ENCODE data around the gene MMRN2.
"Not testable (repeated sequence)": the region's sequence is repeated elsewhere in the genome, so short reads cannot be mapped to it uniquely, and the experiment has no call there.

The MMRN2 gene

GRCh38 chr10:86951184-86951761 is 6.1 kb downstream of the MMRN2 start:
- DNase-seq (ENCODE audit: insufficient read length) (no peak), FAIRE-seq (no peak)
- TF ChIP-seq TAF1 (IDR thresholded peaks at IDR 0.05; ENCODE audit: borderline replicate concordance, low read depth, low read length) = no peak
- no peak for TF ChIP-seq POLR2AphosphoS5 (IDR thresholded peaks at IDR 0.05; ENCODE audit: low read depth, low read length)
- TF ChIP-seq POLR2A (IDR thresholded peaks at IDR 0.05; ENCODE audit: low read depth, low read length) = no peak

DNA sequence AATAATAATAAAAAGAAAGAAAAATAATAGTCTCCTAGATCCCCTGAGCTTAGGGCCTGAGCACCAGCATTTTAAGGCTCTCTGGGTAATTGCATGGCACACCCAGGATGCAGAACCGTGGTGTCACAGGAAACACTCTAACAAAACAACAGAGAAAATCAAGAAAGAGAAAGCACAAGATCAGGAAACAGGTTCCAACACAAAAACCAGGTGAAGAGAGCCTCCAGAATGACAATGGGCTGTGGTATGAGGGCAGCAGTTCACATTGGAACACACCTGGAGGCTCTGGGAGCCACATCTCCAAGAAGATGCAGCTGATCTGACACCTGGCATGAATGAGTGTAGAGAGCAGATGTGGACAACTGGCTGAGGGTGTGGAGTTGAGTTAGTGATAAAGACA is 7.1 kb downstream of the MMRN2 start:
- FAIRE-seq (no peak), DNase-seq (ENCODE audit: insufficient read length) (no peak)
- TF ChIP-seq TAF1 (IDR thresholded peaks at IDR 0.05; ENCODE audit: borderline replicate concordance, low read depth, low read length) = no peak
- TF ChIP-seq POLR2A (IDR thresholded peaks at IDR 0.05; ENCODE audit: low read depth, low read length) = no peak
- no peak for TF ChIP-seq POLR2AphosphoS5 (IDR thresholded peaks at IDR 0.05; ENCODE audit: low read depth, low read length)

GRCh38 chr10:86947806-86948205 is 9.6 kb downstream of the MMRN2 start:
- FAIRE-seq; DNase-seq (ENCODE audit: insufficient read length): not testable (repeated sequence)

DNA sequence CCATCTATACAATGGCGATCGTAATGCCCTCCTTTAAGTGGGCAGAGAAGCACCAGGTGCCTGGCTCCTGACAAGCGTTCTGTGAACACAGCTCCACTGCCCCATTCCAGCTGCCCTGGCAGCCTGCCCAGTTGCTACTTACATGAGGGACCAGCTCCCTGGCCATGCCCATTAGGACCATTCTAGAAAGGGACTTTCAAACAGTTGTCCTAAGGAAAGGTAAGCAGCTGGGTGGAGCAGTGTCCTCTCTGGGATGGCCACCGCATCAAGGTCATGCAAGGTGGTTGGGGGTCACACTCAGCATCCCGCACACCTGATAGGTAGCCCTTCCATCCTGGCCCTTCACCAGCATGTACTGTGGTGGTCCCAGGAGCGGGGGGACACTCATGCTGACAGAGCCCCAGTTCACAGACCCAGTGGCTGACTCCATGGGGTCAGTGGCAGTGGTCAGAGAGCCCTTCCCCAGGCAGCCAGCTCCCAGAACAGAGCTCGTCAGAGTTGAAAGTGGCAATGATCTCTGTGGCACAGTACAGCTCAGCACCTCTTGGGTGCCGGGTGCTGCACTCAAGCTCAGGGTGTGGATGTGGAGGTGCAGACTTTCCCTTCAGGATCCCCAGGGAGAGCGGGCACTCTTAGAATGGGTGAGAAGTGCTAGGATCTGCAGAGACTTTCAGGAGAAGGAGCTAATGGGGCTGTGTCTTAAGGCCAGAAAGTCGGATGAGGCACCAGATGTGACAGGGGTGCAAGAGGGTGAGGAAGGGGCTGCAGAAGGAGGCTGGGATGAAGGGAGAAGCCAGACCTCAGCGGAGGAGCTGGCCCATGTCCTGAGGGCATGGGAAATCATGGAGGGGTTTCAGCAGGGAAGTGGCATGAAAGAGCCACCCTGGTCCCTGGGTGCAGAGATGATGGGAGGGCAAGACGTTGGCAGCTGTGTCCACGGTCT is 10.9 kb downstream of the MMRN2 start:
- TF ChIP-seq POLR2A (IDR thresholded peaks at IDR 0.05; ENCODE audit: low read depth, low read length) (no peak), POLR2AphosphoS5 (IDR thresholded peaks at IDR 0.05; ENCODE audit: low read depth, low read length) (no peak), TAF1 (IDR thresholded peaks at IDR 0.05; ENCODE audit: borderline replicate concordance, low read depth, low read length) (no peak)
- DNase-seq (ENCODE audit: insufficient read length) (no peak), FAIRE-seq (no peak)

GRCh38 chr10:86945361-86946212 is 11.8 kb downstream of the MMRN2 start:
- no peak for TF ChIP-seq POLR2AphosphoS5 (IDR thresholded peaks at IDR 0.05; ENCODE audit: low read depth, low read length)
- no peak for TF ChIP-seq POLR2A (IDR thresholded peaks at IDR 0.05; ENCODE audit: low read depth, low read length)
- no peak for TF ChIP-seq TAF1 (IDR thresholded peaks at IDR 0.05; ENCODE audit: borderline replicate concordance, low read depth, low read length)
- DNase-seq (ENCODE audit: insufficient read length) = no peak
- no peak for FAIRE-seq

- DNase-seq (ENCODE audit: insufficient read length) = no peak
- no peak for FAIRE-seq
- TF ChIP-seq POLR2AphosphoS5 (IDR thresholded peaks at IDR 0.05; ENCODE audit: low read depth, low read length) (no peak), POLR2A (IDR thresholded peaks at IDR 0.05; ENCODE audit: low read depth, low read length) (no peak), TAF1 (IDR thresholded peaks at IDR 0.05; ENCODE audit: borderline replicate concordance, low read depth, low read length) (no peak)
Measured at GRCh38 chr10:86944907-86945306, 12.5 kb downstream of the MMRN2 start.

- FAIRE-seq (no peak), DNase-seq (ENCODE audit: insufficient read length) (no peak)
- TF ChIP-seq POLR2AphosphoS5 (IDR thresholded peaks at IDR 0.05; ENCODE audit: low read depth, low read length) (no peak), TAF1 (IDR thresholded peaks at IDR 0.05; ENCODE audit: borderline replicate concordance, low read depth, low read length) (no peak), POLR2A (IDR thresholded peaks at IDR 0.05; ENCODE audit: low read depth, low read length) (no peak)
Measured at GRCh38 chr10:86944471-86944870, 12.9 kb downstream of the MMRN2 start.

DNA sequence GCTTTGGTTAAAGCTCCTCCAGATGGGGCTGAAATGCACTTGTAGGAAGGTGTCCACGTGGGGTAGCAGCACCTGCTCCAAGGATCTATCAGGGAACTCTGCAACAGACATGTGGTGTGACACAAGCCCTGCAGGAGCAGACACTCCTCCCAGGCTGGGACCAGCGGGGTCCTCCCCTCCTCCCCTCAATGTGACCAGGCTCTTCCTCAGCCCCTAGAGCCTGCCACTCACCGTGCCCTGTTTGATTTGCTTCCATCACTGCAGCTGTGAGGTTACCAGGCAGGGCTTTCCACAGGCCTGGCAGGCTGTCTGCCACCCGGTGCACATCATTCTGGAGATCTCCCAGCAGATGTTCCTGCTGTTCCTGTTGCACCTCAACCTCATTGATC is 13.4 kb downstream of the MMRN2 start:
- TF ChIP-seq POLR2AphosphoS5 (IDR thresholded peaks at IDR 0.05; ENCODE audit: low read depth, low read length) = no peak
- TF ChIP-seq TAF1 (IDR thresholded peaks at IDR 0.05; ENCODE audit: borderline replicate concordance, low read depth, low read length) = no peak
- TF ChIP-seq POLR2A (IDR thresholded peaks at IDR 0.05; ENCODE audit: low read depth, low read length) = no peak
- DNase-seq (ENCODE audit: insufficient read length) = no peak
- FAIRE-seq = no peak

DNA sequence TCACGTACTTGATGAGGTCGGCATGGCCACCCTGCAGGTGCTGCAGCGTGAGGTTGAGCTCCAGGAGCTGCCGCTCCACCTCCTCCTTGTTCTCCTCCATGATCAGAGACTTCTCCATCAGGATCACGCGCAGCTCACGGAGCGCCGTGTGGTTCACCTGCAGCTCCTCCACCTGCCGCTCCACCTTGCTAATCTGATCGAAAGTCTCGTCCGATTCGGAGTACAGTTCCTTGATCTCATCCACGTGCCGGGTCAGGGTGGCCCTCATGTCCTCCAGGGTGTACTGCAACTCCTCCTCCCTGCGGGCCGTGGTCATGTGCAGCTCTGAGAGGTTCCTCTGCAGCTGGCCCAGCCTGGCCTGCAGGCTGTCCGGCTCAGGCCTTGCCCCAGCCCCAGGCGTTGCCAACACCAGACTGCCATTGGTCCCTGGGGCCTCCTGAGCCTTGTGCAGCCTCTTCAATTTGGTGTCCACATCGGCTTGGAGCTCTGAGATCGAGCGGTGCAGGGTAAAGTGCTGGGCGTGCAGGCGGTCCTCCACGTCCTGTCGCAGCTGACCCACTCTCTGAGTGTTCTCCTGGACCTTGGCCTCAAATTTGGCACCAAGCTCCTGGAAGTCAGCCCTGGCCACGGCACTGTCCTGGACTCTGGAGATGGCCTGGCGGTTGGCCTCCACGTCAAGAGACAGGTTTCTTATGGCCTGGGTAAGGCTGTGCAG is 13.9 kb downstream of the MMRN2 start:
- FAIRE-seq (no peak), DNase-seq (ENCODE audit: insufficient read length) (no peak)
- no peak for TF ChIP-seq POLR2AphosphoS5 (IDR thresholded peaks at IDR 0.05; ENCODE audit: low read depth, low read length)
- TF ChIP-seq POLR2A (IDR thresholded peaks at IDR 0.05; ENCODE audit: low read depth, low read length) = no peak
- no peak for TF ChIP-seq TAF1 (IDR thresholded peaks at IDR 0.05; ENCODE audit: borderline replicate concordance, low read depth, low read length)

- DNase-seq (ENCODE audit: insufficient read length) (no peak), FAIRE-seq (no peak)
- TF ChIP-seq POLR2AphosphoS5 (IDR thresholded peaks at IDR 0.05; ENCODE audit: low read depth, low read length) = no peak
- TF ChIP-seq POLR2A (IDR thresholded peaks at IDR 0.05; ENCODE audit: low read depth, low read length) = no peak
- TF ChIP-seq TAF1 (IDR thresholded peaks at IDR 0.05; ENCODE audit: borderline replicate concordance, low read depth, low read length) = no peak
Measured at GRCh38 chr10:86942441-86943315, 14.7 kb downstream of the MMRN2 start.
